ENCODE measurements around the gene AP1S1.
"Not testable (repeated sequence)": the region's sequence is repeated elsewhere in the genome, so short reads cannot be mapped to it uniquely, and the experiment has no call there.

Gene AP1S1

DNA sequence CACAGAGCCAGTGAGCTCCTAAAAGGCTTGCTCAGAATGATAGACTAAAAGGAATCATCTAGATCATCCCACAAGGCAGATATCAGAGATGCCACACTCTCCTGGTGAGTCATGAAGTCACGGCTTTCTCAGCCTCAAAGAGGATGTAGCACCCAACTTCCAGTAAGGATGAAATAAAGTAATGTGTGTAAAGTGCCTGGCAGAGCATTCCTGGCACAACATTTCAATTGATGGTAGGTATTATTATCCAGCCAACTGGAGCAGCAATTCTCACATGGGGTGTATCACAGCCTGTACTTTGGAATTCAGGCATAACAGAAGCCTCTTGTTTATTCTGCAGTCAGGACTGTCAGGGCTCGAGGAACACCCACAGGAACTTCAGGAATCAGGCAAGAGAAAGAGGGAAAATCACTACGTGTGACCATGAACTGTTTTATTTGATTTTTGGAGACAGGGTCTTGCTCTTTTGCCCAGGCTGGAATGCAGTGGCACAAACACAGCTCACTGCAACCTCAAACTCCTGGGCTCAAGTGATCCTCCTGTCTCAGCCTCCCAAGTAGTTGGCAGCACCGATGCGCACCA lies 31.1 kb downstream of the AP1S1 start:
- no peak overlapping the region for H3K27ac ChIP-seq
- no peak overlapping the region for H3K4me3 ChIP-seq

DNA sequence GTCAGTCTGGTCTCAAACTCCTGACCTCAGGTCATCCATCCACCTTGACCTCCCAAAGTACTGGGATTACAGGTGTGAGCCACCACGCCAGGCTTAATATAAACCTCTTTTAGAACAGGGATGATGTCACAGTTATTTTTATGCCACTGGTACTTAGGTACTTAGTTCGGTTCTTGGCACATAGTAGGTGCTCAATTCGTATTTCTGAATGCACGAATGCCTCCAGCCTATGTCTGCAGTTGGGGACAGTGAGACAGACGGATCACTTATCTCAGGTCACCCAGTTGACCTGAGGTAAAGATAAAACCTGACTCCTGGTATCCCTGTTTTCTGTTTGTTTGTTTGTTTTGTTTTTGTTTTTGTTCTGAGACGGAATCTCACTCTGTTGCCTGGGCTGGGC lies 31.9 kb downstream of the AP1S1 start:
- Histone ChIP-seq H3K27ac (no peak overlapping the region), H3K4me3 (no peak overlapping the region)

DNA sequence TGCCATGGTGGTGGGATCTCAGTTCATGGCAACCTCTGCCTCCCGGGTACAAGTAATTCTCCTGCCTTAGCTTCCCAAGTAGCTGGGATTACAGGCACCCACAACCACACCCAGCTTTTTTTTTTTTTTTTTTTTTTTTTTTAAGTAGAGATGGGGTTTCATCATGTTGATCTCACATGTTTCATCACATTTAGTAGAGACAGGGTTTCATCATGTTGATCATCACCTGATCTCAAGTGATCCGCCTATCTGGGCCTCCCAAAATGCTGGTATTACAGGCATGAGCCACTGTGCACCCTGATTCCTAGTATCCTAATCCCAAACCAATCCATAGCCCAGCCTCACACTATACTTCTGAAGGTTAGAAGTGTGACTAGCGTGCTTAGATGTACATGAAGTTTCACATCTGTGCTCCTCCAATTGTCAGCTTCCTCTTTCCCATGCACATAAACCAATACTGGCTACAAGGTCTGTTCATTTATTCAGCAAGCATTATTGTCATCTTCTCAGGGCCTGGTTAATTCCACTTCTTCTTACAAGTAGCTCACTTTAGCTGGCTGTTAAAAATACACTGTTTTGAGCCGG lies 32.7 kb downstream of the AP1S1 start:
- Histone ChIP-seq H3K4me3 (no peak overlapping the region), H3K27ac (no peak overlapping the region)

DNA sequence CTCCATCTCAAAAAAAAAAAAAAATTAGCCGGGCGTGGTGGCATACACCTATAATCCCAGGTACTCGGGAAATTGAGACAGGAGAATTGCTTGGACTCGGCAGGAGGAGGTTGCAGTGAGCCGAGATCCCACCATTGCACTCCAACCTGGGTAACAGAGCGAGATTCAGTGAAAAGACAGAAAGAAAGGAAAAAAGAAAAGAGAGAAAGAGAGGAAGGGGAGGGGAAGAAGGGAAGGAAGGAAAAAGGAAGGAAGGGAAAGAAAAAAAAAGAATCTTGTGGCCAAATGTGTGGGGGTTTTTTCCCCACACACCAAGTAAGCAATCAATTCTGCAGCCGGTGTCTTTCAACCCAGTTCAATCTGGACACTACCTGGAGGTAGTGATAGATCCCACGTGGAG lies 34.8 kb downstream of the AP1S1 start:
- Histone ChIP-seq H3K27ac (no peak overlapping the region), H3K4me3 (no peak overlapping the region)

DNA sequence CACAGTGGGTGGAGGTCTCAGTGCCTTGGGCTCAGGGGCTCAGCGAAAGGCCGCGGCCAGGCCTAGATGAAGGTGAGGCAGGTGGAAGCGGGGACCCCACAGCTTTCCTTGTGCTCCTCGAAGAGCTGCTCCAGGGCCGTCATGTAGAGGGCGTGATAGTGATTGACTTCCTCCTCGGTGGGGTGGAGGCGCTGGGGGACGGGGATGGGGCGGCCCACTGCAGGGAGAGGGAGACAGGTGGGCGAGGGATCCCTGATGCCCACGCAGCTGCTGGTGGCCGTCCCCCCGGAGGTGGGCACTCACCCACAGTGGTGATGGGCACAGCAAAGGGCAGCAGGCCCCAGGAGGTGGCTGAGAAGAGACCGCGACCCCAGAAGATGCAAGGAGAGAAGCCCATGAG lies 41.6 kb downstream of the AP1S1 start:
- H3K4me3 ChIP-seq, result no peak overlapping the region
- H3K27ac ChIP-seq, result no peak overlapping the region

DNA sequence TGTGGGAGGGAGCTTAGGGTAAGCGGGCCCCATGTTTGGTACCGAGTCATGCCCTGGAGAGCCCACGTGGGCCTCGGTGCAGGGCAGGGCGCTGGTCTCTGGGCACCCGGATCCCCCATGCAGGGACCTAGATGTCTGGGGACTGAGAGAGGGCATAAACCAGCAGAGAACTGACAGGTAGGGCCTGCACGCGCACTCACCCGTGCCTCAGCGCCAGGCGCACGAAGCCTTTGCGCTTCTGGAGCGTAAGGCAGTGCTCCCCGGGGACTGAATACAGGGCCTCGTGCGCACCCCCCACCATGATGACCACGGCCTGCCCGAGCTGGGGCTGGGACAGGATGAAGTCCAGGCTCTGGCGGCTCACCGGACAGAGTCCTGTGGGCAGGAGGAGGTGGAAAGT lies 43.7 kb downstream of the AP1S1 start:
- Histone ChIP-seq H3K27ac (no peak overlapping the region), H3K4me3 (no peak overlapping the region)

DNA sequence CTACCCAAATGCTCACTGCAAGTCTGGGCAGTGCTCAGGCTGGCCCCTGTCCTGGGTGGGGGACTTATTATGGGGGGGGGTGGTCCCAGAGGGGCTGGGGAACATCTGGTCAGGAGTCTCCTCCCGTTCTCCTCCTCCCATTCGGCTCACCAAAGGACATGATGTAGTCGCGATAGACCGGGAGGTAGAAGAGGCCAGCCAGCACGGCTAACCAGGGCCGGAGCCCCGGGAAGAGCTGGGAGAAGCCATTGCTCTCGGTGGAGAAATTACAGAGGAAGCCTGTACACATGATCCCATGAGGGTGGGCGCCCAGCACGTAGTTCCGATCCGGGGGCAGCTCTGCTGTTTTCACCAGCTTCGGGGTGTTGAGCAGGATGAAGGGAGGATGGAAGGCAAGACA lies 44.2 kb downstream of the AP1S1 start:
- no peak overlapping the region for H3K4me3 ChIP-seq
- no peak overlapping the region for H3K27ac ChIP-seq

DNA sequence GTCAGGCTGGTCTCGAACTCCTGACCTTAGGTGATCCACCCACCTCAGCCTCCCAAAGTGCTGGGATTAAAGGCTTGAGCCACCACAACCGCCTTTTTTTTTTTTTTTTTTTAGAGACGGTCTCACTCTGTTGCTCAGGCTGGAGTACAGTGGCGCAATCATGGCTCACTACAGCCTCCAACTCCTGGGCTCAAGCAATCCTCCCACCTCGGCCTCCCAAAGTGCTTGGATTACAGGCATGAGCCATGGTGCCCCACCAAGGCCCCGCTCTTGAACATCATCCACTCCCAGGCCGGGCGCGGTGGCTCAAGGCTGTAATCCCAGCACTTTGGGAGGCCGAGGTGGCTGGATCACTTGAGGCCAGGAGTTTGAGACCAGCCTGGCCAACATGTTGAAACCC lies 45.2 kb downstream of the AP1S1 start:
- H3K4me3 ChIP-seq, H3K27ac ChIP-seq: not testable (repeated sequence)

DNA sequence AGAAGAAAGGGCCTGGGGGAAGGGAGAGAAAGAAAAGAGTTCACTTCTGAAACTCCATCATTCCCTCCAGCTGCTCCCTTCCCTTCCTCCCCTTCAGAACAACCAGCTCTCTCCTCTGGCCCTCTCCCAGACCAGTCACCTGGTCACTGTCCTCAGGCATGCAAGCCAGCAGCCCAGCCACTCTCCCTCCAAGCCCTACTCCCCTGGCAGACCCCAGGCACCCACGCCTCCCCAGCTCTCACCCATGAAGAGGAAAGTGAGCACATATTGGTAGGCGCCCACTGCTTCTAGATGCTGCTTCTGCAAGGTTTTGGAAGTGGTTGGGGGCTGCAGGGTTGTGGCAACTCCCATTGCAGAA lies 46.2 kb downstream of the AP1S1 start:
- no peak overlapping the region for H3K4me3 ChIP-seq
- no peak overlapping the region for H3K27ac ChIP-seq

DNA sequence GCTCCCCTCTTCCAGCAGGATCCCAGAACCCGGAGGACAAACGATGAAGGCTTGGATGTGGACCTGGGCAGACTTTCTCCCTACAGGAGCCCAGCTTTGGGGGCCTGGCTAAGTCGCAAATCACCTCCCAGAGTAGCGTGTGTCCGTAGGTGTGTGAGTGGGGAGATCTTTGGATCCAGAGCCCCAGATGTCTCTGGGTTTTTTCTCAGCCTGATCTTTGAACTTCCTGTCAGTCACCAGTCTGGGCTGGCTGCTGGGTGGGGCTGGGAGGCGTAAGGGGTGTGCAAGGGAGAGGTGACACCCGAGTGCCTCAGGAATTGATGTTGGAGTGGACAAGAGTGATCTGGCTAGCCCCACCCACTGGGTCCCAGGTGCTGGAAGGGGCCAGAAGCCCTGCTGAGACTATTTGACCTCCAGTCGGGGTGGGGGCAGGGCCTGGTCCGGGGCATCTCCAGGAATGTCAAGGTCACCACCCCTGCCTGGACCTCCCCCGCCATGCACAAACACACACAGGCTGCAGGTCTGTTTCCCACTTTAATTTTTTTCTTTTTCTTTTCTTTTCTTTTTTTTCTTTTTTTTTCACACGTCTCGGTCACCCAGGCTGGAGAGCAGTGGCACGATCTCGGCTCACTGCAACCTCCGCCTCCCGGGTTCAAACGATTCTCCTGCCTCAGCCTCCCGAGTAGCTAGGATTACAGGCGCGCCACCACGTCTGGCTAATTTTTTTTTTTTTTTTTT lies 46.8 kb downstream of the AP1S1 start, which contains the start of gene MOGAT3:
TSS of gene MOGAT3 (minus strand) at position 175 of the 738 bp plus-strand sequence. CDS start 182 bp downstream, outside the sequence.
- Histone ChIP-seq H3K27ac (no peak within 1 kb of the TSS), H3K4me3 (peak within 1 kb of the TSS in 1 of 7 experiments; percentile 9)

DNA sequence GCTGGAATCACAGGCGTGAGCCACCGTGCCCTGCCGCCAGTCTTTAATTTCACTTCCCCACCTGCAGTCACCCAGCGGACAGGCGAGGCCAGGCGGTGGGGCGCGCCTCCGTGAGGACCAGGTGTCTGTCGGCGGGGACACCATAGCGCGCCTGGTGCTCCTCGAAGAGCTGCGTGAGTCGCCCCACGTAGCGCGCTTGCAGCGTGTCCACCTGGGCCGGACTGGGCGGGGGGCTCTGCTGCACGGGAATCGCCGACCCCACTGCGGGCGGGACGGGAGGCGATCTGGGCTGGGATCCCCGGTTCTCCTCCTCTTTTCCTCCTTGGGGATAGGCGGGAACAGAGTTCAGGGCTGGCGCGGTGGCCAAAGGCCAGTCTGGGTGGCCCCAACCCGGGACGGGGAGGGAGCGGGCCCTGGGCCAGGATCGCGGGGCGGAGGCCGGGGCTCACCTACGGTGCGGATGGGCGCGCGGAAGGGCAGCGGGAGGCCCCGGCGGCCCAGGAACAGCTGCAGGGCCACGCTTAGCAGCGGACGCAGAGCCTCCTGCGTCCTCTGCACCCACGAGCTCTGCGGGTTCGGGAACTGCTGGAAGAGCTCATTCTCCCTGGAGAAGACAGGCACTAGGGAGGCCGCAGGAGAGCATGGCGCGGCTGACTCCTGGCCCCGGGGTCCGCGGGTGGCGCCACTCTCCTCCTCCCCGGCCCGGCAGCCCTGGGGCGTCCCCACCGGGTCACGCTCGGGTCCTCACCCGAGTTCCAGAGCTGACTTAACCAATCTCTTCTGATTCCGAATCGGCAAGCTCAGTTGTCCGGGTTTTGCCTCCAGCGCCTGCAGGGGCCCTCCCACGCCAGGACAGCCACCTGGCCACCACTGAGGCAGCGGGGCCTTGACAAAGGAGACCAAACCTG lies 47.7 kb downstream of the AP1S1 start:
- H3K4me3 ChIP-seq, result peak overlapping the region in 1 of 7 experiments; percentile 9

DNA sequence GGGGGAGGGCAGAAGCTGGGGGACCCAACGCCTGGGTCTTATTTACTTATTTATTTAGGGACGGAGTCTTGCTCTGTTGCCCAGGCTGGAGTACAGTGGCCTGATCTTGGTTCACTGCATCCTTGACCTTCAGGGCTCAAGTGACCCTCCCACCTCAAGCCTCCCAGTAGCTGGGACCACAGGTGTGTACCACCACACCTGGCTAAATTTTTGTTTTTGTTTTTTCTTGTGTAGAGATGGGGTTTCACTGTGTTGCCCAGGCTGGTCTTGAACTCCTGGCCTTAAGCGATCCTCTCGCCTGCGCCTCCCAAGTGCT lies 48.3 kb downstream of the AP1S1 start:
- H3K27ac ChIP-seq, result no peak overlapping the region
- no peak overlapping the region for H3K4me3 ChIP-seq

More for the DNA sequence above, 47.7 kb downstream of the AP1S1 start:
- H3K27ac ChIP-seq, result no peak overlapping the region

DNA sequence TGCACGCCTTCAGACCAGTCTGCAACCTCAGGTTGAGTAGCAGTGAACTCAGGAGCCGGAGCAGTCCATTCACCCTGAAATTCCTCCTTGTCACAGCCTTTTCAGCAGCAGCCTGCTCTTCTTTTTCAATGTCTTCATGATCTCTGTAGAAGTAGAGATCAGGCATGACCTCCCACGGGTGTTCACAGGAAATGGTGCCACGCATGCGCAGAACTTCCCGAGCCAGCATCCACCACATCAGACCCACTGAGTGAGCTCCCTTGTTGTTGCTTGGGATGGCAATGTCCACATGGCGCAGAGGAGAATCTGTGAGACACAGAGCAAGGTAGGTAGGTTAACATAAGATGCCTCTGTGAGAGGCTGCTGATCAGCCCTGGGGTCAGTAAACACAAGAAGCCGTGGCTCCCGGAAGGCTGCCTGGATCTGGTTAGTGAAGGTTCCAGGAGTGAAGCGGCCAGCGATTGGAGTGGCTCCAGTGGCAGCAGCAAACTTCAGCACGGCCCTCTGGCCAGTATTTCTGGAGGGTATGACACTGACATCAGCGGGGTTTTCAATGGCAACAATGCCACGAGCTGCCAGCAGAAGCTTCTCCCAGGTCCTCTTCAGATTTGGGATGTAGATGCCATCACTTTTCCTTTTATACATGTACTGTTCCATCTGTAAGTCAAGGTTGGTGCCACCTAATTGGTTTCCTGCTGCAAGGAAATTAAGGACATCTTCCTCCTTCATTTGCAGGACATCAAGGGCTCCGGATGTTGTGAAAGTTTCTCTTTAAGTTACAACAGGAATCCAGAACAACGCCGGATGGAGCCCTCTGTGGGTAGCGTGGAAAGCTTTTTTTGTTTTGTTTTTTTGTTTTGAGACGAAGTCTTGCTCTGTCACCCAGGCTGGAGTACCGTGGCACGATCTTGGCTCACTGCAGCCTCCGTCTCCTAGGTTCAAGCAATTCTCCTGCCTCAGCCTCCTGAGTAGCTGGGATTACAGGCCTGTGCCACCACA lies 49.8 kb downstream of the AP1S1 start:
- not testable (repeated sequence) for H3K4me3 ChIP-seq
- peak overlapping the region in 1 of 21 experiments; percentile 11 for H3K27ac ChIP-seq

DNA sequence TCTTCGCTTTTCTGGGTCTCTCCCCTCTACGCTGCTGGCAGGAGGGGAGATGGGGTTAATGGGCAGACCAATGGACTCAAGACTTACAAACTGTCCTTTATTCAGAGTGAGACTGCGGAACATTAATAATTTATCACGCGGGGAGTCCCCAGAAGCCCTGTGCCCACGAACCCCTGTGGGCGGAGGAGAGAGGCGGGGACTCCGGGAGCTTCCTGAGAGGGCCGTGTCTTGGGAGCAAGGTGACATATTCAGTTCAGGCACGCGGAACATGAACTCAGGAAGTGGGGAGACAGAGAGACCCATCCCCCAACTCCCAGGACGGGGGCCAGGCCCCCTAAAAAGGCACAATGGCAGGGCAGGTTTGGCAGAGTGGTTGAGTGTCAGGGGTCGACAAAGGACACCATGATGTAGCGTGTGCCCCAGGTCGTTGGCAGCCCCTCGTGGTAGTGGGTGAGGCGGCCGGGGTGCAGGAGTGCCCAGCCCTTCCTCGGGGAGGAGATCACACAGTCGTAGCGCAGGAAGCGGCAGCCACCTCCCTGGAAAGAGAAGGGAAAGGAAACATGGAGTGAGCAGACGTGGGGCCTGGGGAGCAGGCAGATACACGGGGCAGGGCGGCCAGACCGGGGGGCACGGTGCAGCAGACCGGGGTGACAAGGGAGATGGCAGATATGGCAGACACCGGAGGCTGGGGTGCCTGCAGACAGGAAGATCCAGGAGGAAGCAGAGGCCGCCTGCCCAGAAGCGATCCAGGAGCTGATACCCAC lies 51.8 kb downstream of the AP1S1 start:
- no peak overlapping the region for H3K4me3 ChIP-seq

DNA sequence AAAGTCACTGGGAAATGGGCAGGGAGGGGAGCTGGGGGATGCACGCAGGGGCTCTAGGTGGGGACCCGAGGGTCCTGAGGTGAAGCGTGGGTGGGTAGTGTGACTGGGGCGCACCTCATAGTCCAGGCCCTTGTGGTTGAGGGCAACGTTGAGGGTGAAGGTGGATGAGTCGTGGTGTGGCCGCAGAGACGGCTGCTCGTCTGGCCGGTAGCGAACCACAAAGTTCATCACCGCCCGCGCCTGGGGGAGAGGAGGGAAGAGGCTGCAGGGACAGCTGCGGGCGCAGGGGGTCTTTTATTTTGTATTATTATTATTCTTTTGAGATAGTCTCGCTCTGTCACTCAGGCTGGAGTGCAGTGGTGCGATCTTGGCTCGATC lies 52.4 kb downstream of the AP1S1 start:
- Histone ChIP-seq H3K27ac (no peak overlapping the region), H3K4me3 (no peak overlapping the region)

More for the DNA sequence above, 51.8 kb downstream of the AP1S1 start:
- H3K27ac ChIP-seq, result no peak overlapping the region

DNA sequence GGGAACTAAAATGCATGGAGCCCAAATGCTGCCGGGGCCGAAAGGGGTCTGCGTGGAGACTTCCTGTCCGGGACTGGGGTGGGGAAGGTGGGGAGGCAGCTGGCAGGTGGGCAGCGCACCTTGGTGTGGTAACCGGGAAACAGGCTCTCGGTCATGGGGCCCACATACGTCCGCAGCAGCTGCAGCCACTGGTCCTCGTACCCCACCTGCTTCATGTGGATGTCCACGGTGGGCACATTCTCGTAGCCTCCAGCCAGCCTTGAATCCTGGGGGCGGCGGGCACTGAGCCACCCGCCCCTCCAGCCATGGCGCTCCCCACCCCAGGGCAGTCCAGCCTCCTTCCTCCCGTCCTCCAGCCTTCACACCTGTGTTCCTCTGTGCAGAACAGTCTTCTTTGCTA lies 53.2 kb downstream of the AP1S1 start:
- no peak overlapping the region for H3K27ac ChIP-seq
- no peak overlapping the region for H3K4me3 ChIP-seq

DNA sequence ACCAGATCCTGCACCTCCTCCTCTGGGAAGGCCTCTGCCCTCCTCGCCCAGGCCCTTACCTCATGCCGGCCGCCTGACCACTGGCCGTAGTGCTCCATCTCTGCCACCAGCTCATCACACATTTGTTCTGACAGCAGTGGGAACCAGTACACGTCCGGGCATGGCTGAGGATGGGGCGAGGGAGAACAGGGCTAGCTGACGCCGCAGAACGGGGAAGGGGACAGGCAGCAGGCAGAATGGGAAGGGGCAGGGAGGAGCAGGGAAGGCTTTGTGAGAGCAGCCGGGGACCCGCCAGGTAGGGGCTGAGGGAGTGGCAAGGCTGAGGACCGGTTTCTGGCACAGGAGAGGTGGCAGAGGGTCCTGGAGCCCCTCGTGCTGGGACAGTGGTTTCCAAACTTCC lies 54.5 kb downstream of the AP1S1 start:
- Histone ChIP-seq H3K27ac (no peak overlapping the region), H3K4me3 (no peak overlapping the region)

DNA sequence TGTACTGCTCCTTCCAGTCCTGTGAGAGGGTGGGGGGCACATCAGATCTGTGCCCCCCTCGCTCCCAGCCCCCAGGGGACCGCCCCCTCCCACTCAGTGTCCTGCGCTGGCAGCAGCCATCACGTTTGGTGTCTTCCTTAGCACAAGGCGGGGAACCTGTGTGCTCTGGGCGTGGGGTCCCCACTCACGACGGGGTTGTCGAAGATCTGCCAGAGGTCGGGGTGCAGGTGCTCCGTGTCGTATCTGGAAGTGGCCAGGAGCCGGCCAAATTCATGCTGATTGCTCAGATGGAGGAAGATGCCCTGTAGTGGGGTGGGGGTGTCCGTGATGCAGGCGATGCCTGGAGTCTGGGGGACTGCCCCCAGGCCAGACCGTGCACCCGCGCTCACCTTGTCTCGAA lies 55.9 kb downstream of the AP1S1 start:
- Histone ChIP-seq H3K27ac (no peak overlapping the region), H3K4me3 (no peak overlapping the region)
